HCT116 (cell line): ENCODE results near the gene SERPINH1. TPM values are rescaled to one million over a fixed set of nuclear protein-coding genes. Genes with fewer than 3 reads are reported as not detected.

Source experiments
- ATAC-seq: fragments of 200-7000 bp; cut with Tn5 transposase; 2 replicates; pipeline ENCODE4 v1.9.1; 2020; ENCODE audit warnings: mild to moderate bottlenecking, moderate library complexity
- BruUV-seq: library from RNA; stranded (reverse); fragments of 400-500 nt; replicated peaks from 2 replicates; lab custom pipeline; 2021; lab: Mats Ljungman, UMichigan
- CTCF ChIA-PET: fragments of 300-600 bp; sonication (Branson Sonifier 250); formaldehyde crosslinking; loops from one replicate; lab custom pipeline; 2021; ENCODE audit warnings: antibody characterized with exemption; lab: Charles Lee
- POLR2A ChIA-PET: fragments of 300-600, 350-600 bp; sonication (Branson Sonifier 250); formaldehyde crosslinking; loops from one replicate; lab custom pipeline; 2021; ENCODE audit warnings: antibody characterized with exemption; lab: Charles Lee
- RAD21 ChIA-PET, 2 experiments: fragments of 300-600 bp; sonication (Branson Sonifier 250); formaldehyde crosslinking; loops; one replicate each; lab custom pipeline; 2023; ENCODE audit warnings: low total read pairs in 2 of 2; ENCODE audit not compliant: uncharacterized antibody in 2 of 2, unreplicated experiment in 2 of 2, low non-redundant PET in 1 of 2; lab: Charles Lee
- DNase-seq: peaks from one replicate; pipeline ENCODE4 v3.0.0-alpha.2; 2010; ENCODE audit warnings: low read depth, low spot score
- H2AFZ ChIP-seq: fragments of 200-600 bp; shearing (Covaris generic), sonication (generic); 2 replicates; pipeline ENCODE4 v1.6.1; 2017; ENCODE audit warnings: low read depth, mixed run types, mixed read lengths, antibody characterized with exemption, low read length; ENCODE audit not compliant: poor library complexity, severe bottlenecking
- H3K27ac ChIP-seq: 2 replicates; pipeline ENCODE4 v1.5.1; 2012; ENCODE audit warnings: low read depth, low read length
- H3K27me3 ChIP-seq: fragments of 200-600 bp; sonication (generic); 2 replicates; pipeline ENCODE4 v1.6.1; 2016; ENCODE audit warnings: mixed run types, low read length, mixed read lengths; ENCODE audit not compliant: insufficient read depth
- H3K36me3 ChIP-seq, 2 experiments: fragments of 200-500 bp in 1 of 2; fragments of 200-600 bp in 1 of 2; sonication (Bioruptor generic) in 1 of 2; sonication (generic) in 1 of 2; 2 replicates each; pipeline versions ENCODE4 v1.5.1 to v1.6.1; 2014 to 2016; ENCODE audit warnings: low read length in 2 of 2, inconsistent platforms in 1 of 2, mixed read lengths in 1 of 2, mixed run types in 1 of 2; ENCODE audit not compliant: insufficient read depth in 2 of 2, control insufficient read depth in 1 of 2
- H3K4me1 ChIP-seq, 2 experiments: fragments of 200-600 bp in 1 of 2; sonication (generic) in 1 of 2; 2 replicates each; pipeline versions ENCODE4 v1.5.1 to v1.6.1; 2012 to 2017; ENCODE audit warnings: low read length in 2 of 2, inconsistent platforms in 1 of 2, mild to moderate bottlenecking in 1 of 2, mixed read lengths in 1 of 2, mixed run types in 1 of 2, moderate library complexity in 1 of 2; ENCODE audit not compliant: insufficient read depth in 2 of 2, control insufficient read depth in 1 of 2
- H3K4me2 ChIP-seq: fragments of 200-600 bp; sonication (generic); 2 replicates; pipeline ENCODE4 v1.6.1; 2017; ENCODE audit warnings: mixed run types, low read length, mixed read lengths
- H3K4me3 ChIP-seq, 2 experiments: fragments of 200-600 bp in 1 of 2; sonication (generic) in 1 of 2; replicated peaks in 1 of 2; 2 replicates each; pipeline ENCODE4 v1.5.1; 2011 to 2016; ENCODE audit warnings: low read length in 2 of 2, control low read depth in 1 of 2, low read depth in 1 of 2, mild to moderate bottlenecking in 1 of 2, mixed read lengths in 1 of 2, mixed run types in 1 of 2
- H3K79me2 ChIP-seq: fragments of 200-600 bp; sonication (generic); 2 replicates; pipeline ENCODE4 v1.6.1; 2017; ENCODE audit warnings: mild to moderate bottlenecking, mixed run types, low read length, moderate library complexity, mixed read lengths; ENCODE audit not compliant: insufficient read depth
- H3K9ac ChIP-seq: fragments of 200-600 bp; sonication (generic); 2 replicates; pipeline ENCODE4 v1.6.1; 2016; ENCODE audit warnings: low read length, mixed read lengths
- H3K9me2 ChIP-seq: fragments of 200-600 bp; sonication (generic), shearing (Covaris generic); 2 replicates; pipeline ENCODE4 v1.6.1; 2017; ENCODE audit warnings: mixed run types, mild to moderate bottlenecking, moderate library complexity; ENCODE audit not compliant: insufficient read depth
- H3K9me3 ChIP-seq, 2 experiments: fragments of 200-500 bp in 1 of 2; fragments of 200-600 bp in 1 of 2; sonication (Bioruptor generic) in 1 of 2; sonication (generic) in 1 of 2; 2 replicates each; pipeline ENCODE4 v1.6.1; 2014 to 2017; ENCODE audit warnings: low read length in 2 of 2, mixed read lengths in 2 of 2, inconsistent platforms in 1 of 2, low read depth in 1 of 2, mild to moderate bottlenecking in 1 of 2, mixed run types in 1 of 2, moderate library complexity in 1 of 2; ENCODE audit not compliant: control insufficient read depth in 1 of 2, insufficient read depth in 1 of 2
- H4K20me1 ChIP-seq: fragments of 200-600 bp; sonication (generic), shearing (Covaris generic); 2 replicates; pipeline ENCODE4 v1.6.1; 2017; ENCODE audit warnings: mixed run types, mild to moderate bottlenecking, moderate library complexity; ENCODE audit not compliant: insufficient read depth
- CBX3 ChIP-seq: IDR thresholded peaks from 2 replicates; pipeline ENCODE4 v1.6.1; 2012; ENCODE audit warnings: low read depth
- CEBPB ChIP-seq: IDR thresholded peaks from 2 replicates; pipeline ENCODE4 v1.6.1; 2012; ENCODE audit warnings: low read depth
- EGR1 ChIP-seq: IDR thresholded peaks from 2 replicates; pipeline ENCODE4 v1.6.1; 2012; ENCODE audit warnings: low read depth
- ELF1 ChIP-seq: IDR thresholded peaks from 2 replicates; pipeline ENCODE4 v1.6.1; 2012; ENCODE audit warnings: low read depth, borderline replicate concordance
- EZH2 ChIP-seq: fragments of 200-600 bp; sonication (generic); IDR thresholded peaks from 2 replicates; pipeline ENCODE4 v1.6.1; 2017; ENCODE audit warnings: antibody characterized with exemption, mixed run types
- EZH2phosphoT487 ChIP-seq: fragments of 200-600 bp; IDR thresholded peaks from 2 replicates; pipeline ENCODE4 v1.6.1; 2018; ENCODE audit warnings: antibody characterized with exemption, borderline replicate concordance
- RAD21 ChIP-seq: IDR thresholded peaks from 2 replicates; pipeline ENCODE4 v1.6.1; 2012; ENCODE audit warnings: low read depth, mild to moderate bottlenecking
- SIN3A ChIP-seq: IDR thresholded peaks from 2 replicates; pipeline ENCODE4 v1.6.1; 2012; ENCODE audit warnings: low read depth
- SP1 ChIP-seq: IDR thresholded peaks from 2 replicates; pipeline ENCODE4 v1.6.1; 2012; ENCODE audit warnings: low read depth
- SRF ChIP-seq: IDR thresholded peaks from 2 replicates; pipeline ENCODE4 v1.6.1; 2012; ENCODE audit warnings: low read depth
- TCF7L2 ChIP-seq: IDR thresholded peaks from 2 replicates; pipeline ENCODE4 v1.7.0; 2011; ENCODE audit warnings: borderline replicate concordance, inconsistent platforms; ENCODE audit not compliant: insufficient read depth, insufficient read length; ENCODE audit errors: extremely low read depth
- YY1 ChIP-seq: IDR thresholded peaks from 2 replicates; pipeline ENCODE4 v1.6.1; 2011; ENCODE audit warnings: low read length, low read depth, moderate library complexity, mild to moderate bottlenecking; ENCODE audit not compliant: insufficient replicate concordance; ENCODE audit errors: extremely low read depth
- ZFX ChIP-seq: fragments of 450-650 bp; IDR thresholded peaks from 2 replicates; pipeline ENCODE4 v1.6.1; 2017
- ZNF274 ChIP-seq: fragments of 200-500 bp; sonication (Bioruptor generic); IDR thresholded peaks from 2 replicates; pipeline ENCODE4 v1.6.1; 2014; ENCODE audit warnings: mild to moderate bottlenecking, low read depth, low read length, inconsistent platforms
- intact Hi-C: fragments of 100-400 bp; cut with micrococcal nuclease; formaldehyde crosslinking; loops from 2 replicates; pipeline ENCODE4 v1.10.0; 2022
- total RNA-seq: library from RNA; stranded (reverse); gene quantifications from one replicate; pipeline ENCODE4 v1.2.1, GENCODE V29; 2021; ENCODE audit not compliant: unreplicated experiment
- TF ChIP-seq, protein P1 (sequence below): IDR thresholded peaks from 2 replicates; pipeline ENCODE4 v1.6.1; 2011; ENCODE audit warnings: mild to moderate bottlenecking, low read length, moderate library complexity; ENCODE audit not compliant: insufficient replicate concordance; ENCODE audit errors: extremely low read depth
- TF ChIP-seq, protein P2 (sequence below): IDR thresholded peaks from 2 replicates; pipeline ENCODE4 v1.6.1; 2012
- TF ChIP-seq, protein P3 (sequence below): IDR thresholded peaks from 2 replicates; pipeline ENCODE4 v1.6.1; 2012
- TF ChIP-seq, protein P4 (sequence below): IDR thresholded peaks from 2 replicates; pipeline ENCODE4 v1.6.1; 2012; ENCODE audit warnings: low read depth
- TF ChIP-seq, protein P5 (sequence below), 3 experiments: fragments of 200-600 bp in 1 of 3; sonication (generic) in 1 of 3; IDR thresholded peaks in 2 of 3; conservative IDR thresholded peaks in 1 of 3; 2 replicates each; pipeline ENCODE4 v1.5.1; 2012 to 2017; ENCODE audit warnings: low read depth in 2 of 3, low read length in 2 of 3, antibody characterized with exemption in 1 of 3, borderline replicate concordance in 1 of 3, control low read depth in 1 of 3, mild to moderate bottlenecking in 1 of 3, mixed read lengths in 1 of 3, mixed run types in 1 of 3, moderate library complexity in 1 of 3; ENCODE audit not compliant: insufficient read depth in 1 of 3

Gene SERPINH1
- total RNA-seq, 1 experiment from 2014 or later: 84.9 TPM

DNA sequence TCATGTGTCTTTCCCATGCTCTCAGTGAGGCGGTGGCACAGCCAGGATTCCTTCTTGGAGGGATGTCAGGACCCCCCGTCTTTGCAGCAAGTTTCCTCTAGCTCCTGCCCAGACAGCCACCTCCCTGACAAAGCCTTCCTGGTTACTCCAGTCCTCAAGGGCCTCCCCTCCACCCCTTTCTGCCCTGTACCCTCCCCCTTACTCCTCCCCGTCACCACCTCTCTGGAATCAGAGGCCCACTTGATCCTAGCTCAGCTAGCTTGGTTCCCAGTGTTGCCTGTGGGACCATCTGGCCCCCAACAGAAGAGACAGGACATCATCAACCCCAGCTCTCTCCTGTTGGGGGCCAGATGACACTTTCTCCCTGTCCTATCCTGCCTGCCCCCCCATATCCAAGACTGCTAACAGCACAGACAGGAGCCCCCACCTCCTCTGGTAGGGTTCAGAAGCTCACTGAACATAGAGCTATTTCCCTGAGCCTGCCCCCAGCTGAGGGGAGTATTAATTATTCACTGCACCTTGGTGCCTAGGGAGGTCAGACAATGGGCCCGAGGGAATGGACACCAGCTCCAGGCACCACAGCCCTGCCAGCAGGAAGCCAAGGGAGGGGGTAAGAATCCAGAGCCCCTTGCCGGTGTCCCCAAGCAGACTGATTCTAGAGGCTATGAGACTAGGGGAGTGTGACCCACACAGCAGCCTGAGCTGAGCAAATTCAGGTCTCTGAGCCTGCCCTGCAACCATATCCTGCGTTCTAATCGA, 39.6 kb upstream of the SERPINH1 start:
- H3K79me2 ChIP-seq: no peaks in the 10 kb centered on the region
- ATAC-seq (no peak), DNase-seq (no peak)
- BruUV-seq: no TSS peak
- H3K9me3 ChIP-seq: no peaks in the 10 kb centered on the region
- no peaks in the 10 kb centered on the region for H4K20me1 ChIP-seq
- no peak overlapping the region for H2AFZ ChIP-seq
- H3K4me3 ChIP-seq: no peak overlapping the region
- ChIA-PET RAD21 (no interaction called here), POLR2A (no interaction called here), CTCF (interaction anchor here (0.6 kb wide), 2 partner anchors 10 to 13 kb away, joined by 3 read pairs; no protein-coding TSS in a partner anchor)
- no peak overlapping the region for H3K9ac ChIP-seq
- intact Hi-C loops: no loop called here
- no peaks in the 10 kb centered on the region for H3K9me2 ChIP-seq
- no peak overlapping the region for H3K27ac ChIP-seq
- H3K27me3 ChIP-seq: no peaks in the 10 kb centered on the region
- TF ChIP-seq TCF7L2 (no peak), SIN3A (no peak), ELF1 (no peak), SP1 (no peak), EZH2phosphoT487 (no peak), CBX3 (no peak), ZNF274 (no peak), RAD21 (no peak), YY1 (no peak), CEBPB (no peak), EZH2 (no peak), SRF (no peak), ZFX (no peak), EGR1 (no peak)
- TF ChIP-seq, protein P1, sequence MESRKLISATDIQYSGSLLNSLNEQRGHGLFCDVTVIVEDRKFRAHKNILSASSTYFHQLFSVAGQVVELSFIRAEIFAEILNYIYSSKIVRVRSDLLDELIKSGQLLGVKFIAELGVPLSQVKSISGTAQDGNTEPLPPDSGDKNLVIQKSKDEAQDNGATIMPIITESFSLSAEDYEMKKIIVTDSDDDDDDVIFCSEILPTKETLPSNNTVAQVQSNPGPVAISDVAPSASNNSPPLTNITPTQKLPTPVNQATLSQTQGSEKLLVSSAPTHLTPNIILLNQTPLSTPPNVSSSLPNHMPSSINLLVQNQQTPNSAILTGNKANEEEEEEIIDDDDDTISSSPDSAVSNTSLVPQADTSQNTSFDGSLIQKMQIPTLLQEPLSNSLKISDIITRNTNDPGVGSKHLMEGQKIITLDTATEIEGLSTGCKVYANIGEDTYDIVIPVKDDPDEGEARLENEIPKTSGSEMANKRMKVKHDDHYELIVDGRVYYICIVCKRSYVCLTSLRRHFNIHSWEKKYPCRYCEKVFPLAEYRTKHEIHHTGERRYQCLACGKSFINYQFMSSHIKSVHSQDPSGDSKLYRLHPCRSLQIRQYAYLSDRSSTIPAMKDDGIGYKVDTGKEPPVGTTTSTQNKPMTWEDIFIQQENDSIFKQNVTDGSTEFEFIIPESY: no peak
- TF ChIP-seq, protein P2, sequence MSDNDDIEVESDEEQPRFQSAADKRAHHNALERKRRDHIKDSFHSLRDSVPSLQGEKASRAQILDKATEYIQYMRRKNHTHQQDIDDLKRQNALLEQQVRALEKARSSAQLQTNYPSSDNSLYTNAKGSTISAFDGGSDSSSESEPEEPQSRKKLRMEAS: no peak
- TF ChIP-seq, protein P3, sequence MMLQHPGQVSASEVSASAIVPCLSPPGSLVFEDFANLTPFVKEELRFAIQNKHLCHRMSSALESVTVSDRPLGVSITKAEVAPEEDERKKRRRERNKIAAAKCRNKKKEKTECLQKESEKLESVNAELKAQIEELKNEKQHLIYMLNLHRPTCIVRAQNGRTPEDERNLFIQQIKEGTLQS: no peak
- TF ChIP-seq, protein P4, sequence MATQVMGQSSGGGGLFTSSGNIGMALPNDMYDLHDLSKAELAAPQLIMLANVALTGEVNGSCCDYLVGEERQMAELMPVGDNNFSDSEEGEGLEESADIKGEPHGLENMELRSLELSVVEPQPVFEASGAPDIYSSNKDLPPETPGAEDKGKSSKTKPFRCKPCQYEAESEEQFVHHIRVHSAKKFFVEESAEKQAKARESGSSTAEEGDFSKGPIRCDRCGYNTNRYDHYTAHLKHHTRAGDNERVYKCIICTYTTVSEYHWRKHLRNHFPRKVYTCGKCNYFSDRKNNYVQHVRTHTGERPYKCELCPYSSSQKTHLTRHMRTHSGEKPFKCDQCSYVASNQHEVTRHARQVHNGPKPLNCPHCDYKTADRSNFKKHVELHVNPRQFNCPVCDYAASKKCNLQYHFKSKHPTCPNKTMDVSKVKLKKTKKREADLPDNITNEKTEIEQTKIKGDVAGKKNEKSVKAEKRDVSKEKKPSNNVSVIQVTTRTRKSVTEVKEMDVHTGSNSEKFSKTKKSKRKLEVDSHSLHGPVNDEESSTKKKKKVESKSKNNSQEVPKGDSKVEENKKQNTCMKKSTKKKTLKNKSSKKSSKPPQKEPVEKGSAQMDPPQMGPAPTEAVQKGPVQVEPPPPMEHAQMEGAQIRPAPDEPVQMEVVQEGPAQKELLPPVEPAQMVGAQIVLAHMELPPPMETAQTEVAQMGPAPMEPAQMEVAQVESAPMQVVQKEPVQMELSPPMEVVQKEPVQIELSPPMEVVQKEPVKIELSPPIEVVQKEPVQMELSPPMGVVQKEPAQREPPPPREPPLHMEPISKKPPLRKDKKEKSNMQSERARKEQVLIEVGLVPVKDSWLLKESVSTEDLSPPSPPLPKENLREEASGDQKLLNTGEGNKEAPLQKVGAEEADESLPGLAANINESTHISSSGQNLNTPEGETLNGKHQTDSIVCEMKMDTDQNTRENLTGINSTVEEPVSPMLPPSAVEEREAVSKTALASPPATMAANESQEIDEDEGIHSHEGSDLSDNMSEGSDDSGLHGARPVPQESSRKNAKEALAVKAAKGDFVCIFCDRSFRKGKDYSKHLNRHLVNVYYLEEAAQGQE: no peak
- TF ChIP-seq, protein P5, sequence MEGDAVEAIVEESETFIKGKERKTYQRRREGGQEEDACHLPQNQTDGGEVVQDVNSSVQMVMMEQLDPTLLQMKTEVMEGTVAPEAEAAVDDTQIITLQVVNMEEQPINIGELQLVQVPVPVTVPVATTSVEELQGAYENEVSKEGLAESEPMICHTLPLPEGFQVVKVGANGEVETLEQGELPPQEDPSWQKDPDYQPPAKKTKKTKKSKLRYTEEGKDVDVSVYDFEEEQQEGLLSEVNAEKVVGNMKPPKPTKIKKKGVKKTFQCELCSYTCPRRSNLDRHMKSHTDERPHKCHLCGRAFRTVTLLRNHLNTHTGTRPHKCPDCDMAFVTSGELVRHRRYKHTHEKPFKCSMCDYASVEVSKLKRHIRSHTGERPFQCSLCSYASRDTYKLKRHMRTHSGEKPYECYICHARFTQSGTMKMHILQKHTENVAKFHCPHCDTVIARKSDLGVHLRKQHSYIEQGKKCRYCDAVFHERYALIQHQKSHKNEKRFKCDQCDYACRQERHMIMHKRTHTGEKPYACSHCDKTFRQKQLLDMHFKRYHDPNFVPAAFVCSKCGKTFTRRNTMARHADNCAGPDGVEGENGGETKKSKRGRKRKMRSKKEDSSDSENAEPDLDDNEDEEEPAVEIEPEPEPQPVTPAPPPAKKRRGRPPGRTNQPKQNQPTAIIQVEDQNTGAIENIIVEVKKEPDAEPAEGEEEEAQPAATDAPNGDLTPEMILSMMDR (IDR thresholded peaks at IDR 0.05 in 2 of 3, conservative IDR thresholded peaks at IDR 0.05 in 1 of 3; ENCODE audit: borderline replicate concordance in 1 of 3, insufficient read depth in 1 of 3, low read depth in 2 of 3, low read length in 2 of 3): no peak
- H3K4me1 ChIP-seq: peaks cover 3 to 23% of the 10 kb centered on the region in 2 experiments; a peak in 2 of 4 replicates
- H3K4me2 ChIP-seq: no peak overlapping the region
- H3K36me3 ChIP-seq: no peaks in the 10 kb centered on the region
